GM15510 (cell line): ENCODE data around the gene GPR137C.

ENCODE experiments used
- POLR2A ChIP-seq: IDR thresholded peaks from 3 replicates; pipeline ENCODE4 v1.6.1; 2011; ENCODE audit warnings: borderline replicate concordance; ENCODE audit not compliant: insufficient read length; ENCODE audit errors: extremely low read depth

Gene GPR137C

GRCh38 chr14:52610187-52610586 is 57.6 kb downstream of the GPR137C start:
- TF ChIP-seq POLR2A: no peak

GRCh38 chr14:52618602-52619001 is 66.0 kb downstream of the GPR137C start:
- no peak for TF ChIP-seq POLR2A

GRCh38 chr14:52619687-52620086 is 67.1 kb downstream of the GPR137C start:
- TF ChIP-seq POLR2A: no peak

- TF ChIP-seq POLR2A: no peak
These were observed 87.5 kb downstream of the GPR137C start for GRCh38 chr14:52640137-52640536.

GRCh38 chr14:52641745-52642144 is 89.1 kb downstream of the GPR137C start:
- TF ChIP-seq POLR2A: no peak

- no peak for TF ChIP-seq POLR2A
These were observed 96.9 kb downstream of the GPR137C start for GRCh38 chr14:52649511-52649910.

- no peak for TF ChIP-seq POLR2A
These were observed 98.1 kb downstream of the GPR137C start for GRCh38 chr14:52650774-52651173.

- no peak for TF ChIP-seq POLR2A
These were observed 104.3 kb downstream of the GPR137C start for GRCh38 chr14:52656905-52657304.

- TF ChIP-seq POLR2A: no peak
These were observed 107.7 kb downstream of the GPR137C start for GRCh38 chr14:52660325-52660724.

GRCh38 chr14:52660832-52661231 is 108.2 kb downstream of the GPR137C start:
- TF ChIP-seq POLR2A: no peak

GRCh38 chr14:52661314-52661713 is 108.7 kb downstream of the GPR137C start:
- no peak for TF ChIP-seq POLR2A

- TF ChIP-seq POLR2A: no peak
These were observed 111.2 kb downstream of the GPR137C start for GRCh38 chr14:52663850-52664249.

- TF ChIP-seq POLR2A: no peak
These were observed 126.0 kb downstream of the GPR137C start for GRCh38 chr14:52678591-52678990.

GRCh38 chr14:52683985-52684520 is 131.4 kb downstream of the GPR137C start:
- no peak for TF ChIP-seq POLR2A

- no peak for TF ChIP-seq POLR2A
These were observed 133.5 kb downstream of the GPR137C start for GRCh38 chr14:52686176-52686575.
